GM23338 (cell line): ENCODE results near the gene SPI1. TPM values are rescaled to one million over a fixed set of nuclear protein-coding genes. Genes with fewer than 3 reads are reported as not detected.

Experiments used
- ATAC-seq: fragments of 200-7000 bp; cut with Tn5 transposase; 3 replicates; pipeline ENCODE4 v1.9.1; 2020
- DNase-seq: peaks from one replicate; pipeline ENCODE4 v3.0.0-alpha.2; 2015; ENCODE audit warnings: low spot score
- H2AFZ ChIP-seq: fragments of 200-600 bp; sonication (generic); 2 replicates; pipeline ENCODE4 v1.8.0; 2016; ENCODE audit warnings: antibody characterized with exemption, mild to moderate bottlenecking, moderate library complexity
- H3F3A ChIP-seq: fragments of 200-600 bp; sonication (generic); replicated peaks from 2 replicates; pipeline ENCODE4 v1.8.0; 2017; ENCODE audit warnings: antibody characterized with exemption, mixed run types, low read depth
- H3K27ac ChIP-seq: fragments of 200-600 bp; sonication (generic); 2 replicates; pipeline ENCODE4 v1.6.1; 2016; ENCODE audit warnings: low read depth
- H3K27me3 ChIP-seq: fragments of 200-600 bp; sonication (generic); 2 replicates; pipeline ENCODE4 v1.8.0; 2016; ENCODE audit warnings: mild to moderate bottlenecking, mixed run types, moderate library complexity; ENCODE audit not compliant: insufficient read depth
- H3K36me3 ChIP-seq: fragments of 200-600 bp; sonication (generic); 2 replicates; pipeline ENCODE4 v1.8.0; 2016; ENCODE audit warnings: mild to moderate bottlenecking; ENCODE audit not compliant: insufficient read depth
- H3K4me1 ChIP-seq: fragments of 200-600 bp; sonication (generic); 2 replicates; pipeline ENCODE4 v1.8.0; 2016; ENCODE audit warnings: mild to moderate bottlenecking, moderate library complexity; ENCODE audit not compliant: insufficient read depth
- H3K4me2 ChIP-seq: fragments of 200-600 bp; sonication (generic); 2 replicates; pipeline ENCODE4 v1.7.1; 2017; ENCODE audit warnings: mixed run types
- H3K4me3 ChIP-seq: fragments of 200-600 bp; sonication (generic); 2 replicates; pipeline ENCODE4 v1.6.1; 2016; ENCODE audit warnings: mixed run types
- H3K79me2 ChIP-seq: fragments of 200-600 bp; sonication (generic); replicated peaks from 2 replicates; pipeline ENCODE4 v1.8.0; 2017; ENCODE audit warnings: mild to moderate bottlenecking; ENCODE audit not compliant: insufficient read depth
- H3K9me2 ChIP-seq: fragments of 200-600 bp; sonication (generic); 2 replicates; pipeline ENCODE4 v1.8.0; 2017; ENCODE audit not compliant: insufficient read depth
- H4K20me1 ChIP-seq: fragments of 200-600 bp; sonication (generic); replicated peaks from 2 replicates; pipeline ENCODE4 v1.8.0; 2017; ENCODE audit warnings: mild to moderate bottlenecking; ENCODE audit not compliant: insufficient read depth
- H3K27ac Mint-ChIP-seq: 2 replicates; pipeline ENCODE4 v1.8.0; 2020; ENCODE audit warnings: inconsistent platforms, mild to moderate bottlenecking, moderate library complexity, mixed read lengths
- H3K27me3 Mint-ChIP-seq: 3 replicates; pipeline ENCODE4 v1.8.0; 2022; ENCODE audit warnings: low read depth, mild to moderate bottlenecking, moderate library complexity, mixed read lengths, inconsistent platforms; ENCODE audit not compliant: insufficient read depth, poor library complexity
- H3K36me3 Mint-ChIP-seq: 3 replicates; pipeline ENCODE4 v1.8.0; 2021; ENCODE audit warnings: low read depth, mild to moderate bottlenecking, inconsistent platforms, moderate library complexity, mixed read lengths
- H3K4me1 Mint-ChIP-seq: 3 replicates; pipeline ENCODE4 v1.8.0; 2020; ENCODE audit warnings: mild to moderate bottlenecking, inconsistent platforms, mixed read lengths
- H3K4me3 Mint-ChIP-seq: 3 replicates; pipeline ENCODE4 v1.8.0; 2021; ENCODE audit warnings: moderate library complexity, mild to moderate bottlenecking, inconsistent platforms, mixed read lengths
- H3K9me3 Mint-ChIP-seq: 3 replicates; pipeline ENCODE4 v1.8.0; 2020; ENCODE audit warnings: moderate library complexity, mild to moderate bottlenecking, inconsistent platforms, mixed read lengths
- CREB1 ChIP-seq: fragments of 250-450 bp; sonication (Bioruptor Pico); IDR thresholded peaks from 2 replicates; pipeline ENCODE4 v1.5.0; 2020; ENCODE audit warnings: low read depth, mild to moderate bottlenecking, moderate library complexity
- CTCF ChIP-seq, 2 experiments: fragments of 200-600 bp in 1 of 2; sonication (generic) in 1 of 2; conservative IDR thresholded peaks; 2 replicates each; pipeline versions ENCODE4 v1.5.1 to v1.6.1; 2016 to 2017; ENCODE audit warnings: antibody characterized with exemption in 2 of 2, low read depth in 2 of 2, mild to moderate bottlenecking in 2 of 2, moderate library complexity in 1 of 2
- ETS1 ChIP-seq: IDR thresholded peaks from 2 replicates; pipeline ENCODE4 v1.6.1; 2016; ENCODE audit warnings: antibody characterized with exemption
- EZH2 ChIP-seq: fragments of 200-600 bp; sonication (generic); IDR thresholded peaks from one replicate; pipeline ENCODE4 v1.8.0; 2017; ENCODE audit warnings: antibody characterized with exemption, mild to moderate bottlenecking, low read depth; ENCODE audit not compliant: unreplicated experiment
- EZH2phosphoT487 ChIP-seq: fragments of 200-600 bp; sonication (generic); IDR thresholded peaks from one replicate; pipeline ENCODE4 v1.8.1; 2018; ENCODE audit warnings: antibody characterized with exemption; ENCODE audit not compliant: unreplicated experiment
- JUNB ChIP-seq: IDR thresholded peaks from one replicate; pipeline ENCODE4 v1.6.1; 2016; ENCODE audit warnings: antibody characterized with exemption; ENCODE audit not compliant: unreplicated experiment
- NANOG ChIP-seq: IDR thresholded peaks from 2 replicates; pipeline ENCODE4 v1.6.1; 2016; ENCODE audit warnings: antibody characterized with exemption, borderline replicate concordance
- REST ChIP-seq: IDR thresholded peaks from one replicate; pipeline ENCODE4 v1.6.1; 2018; ENCODE audit warnings: antibody characterized with exemption; ENCODE audit not compliant: unreplicated experiment
- STAT1 ChIP-seq: IDR thresholded peaks from one replicate; pipeline ENCODE4 v1.6.1; 2016; ENCODE audit warnings: antibody characterized with exemption; ENCODE audit not compliant: unreplicated experiment
- ZNF114 ChIP-seq: fragments of 250-450 bp; sonication (Bioruptor Pico); IDR thresholded peaks from 2 replicates; pipeline ENCODE4 v1.5.0; 2020; ENCODE audit warnings: mild to moderate bottlenecking, moderate library complexity
- polyA plus RNA-seq: library from polyadenylated mRNA; unstranded; fragments of >200 nt; fragmentation: Nextera tagmentation; extraction: Ambion mirVana; gene quantifications from 2 replicates; pipeline ENCODE4 v1.2.1, GENCODE V29; 2016
- total RNA-seq: library from RNA; depleted of rRNA; stranded (reverse); fragments of >200 nt; shearing (Covaris generic); gene quantifications from 2 replicates; pipeline ENCODE4 v1.2.3, GENCODE V29; 2014

Gene SPI1
- total and polyA plus RNA-seq, 2 experiments from 2014 or later, result 0.23 TPM; not detected in 1

- no peak for DNase-seq
- Histone ChIP-seq H3F3A (peaks cover 10% of the 10 kb centered on the region), H3K4me2 (no peak overlapping the region), H3K27ac (no peak overlapping the region), H4K20me1 (no peaks in the 10 kb centered on the region), H3K4me1 (peaks cover 7% of the 10 kb centered on the region; the same call in 1 of the 2 replicates), H3K27me3 (no peaks in the 10 kb centered on the region), H2AFZ (peak overlapping the region; percentile 74), H3K4me3 (no peak overlapping the region), H3K9me2 (no peaks in the 10 kb centered on the region), H3K79me2 (no peaks in the 10 kb centered on the region), H3K36me3 (no peaks in the 10 kb centered on the region)
- TF ChIP-seq JUNB (no peak), ZNF114 (CRISPR knock-in tag) (no peak), CREB1 (CRISPR knock-in tag) (no peak), REST (no peak), CTCF (conservative IDR thresholded peaks at IDR 0.05; ENCODE audit: low read depth in 2 of 2) (no peak), NANOG (no peak), STAT1 (no peak), EZH2 (no peak), ETS1 (no peak), EZH2phosphoT487 (no peak)
- Mint-ChIP-seq H3K27me3 (peaks cover 19% of the 10 kb centered on the region), H3K27ac (peak overlapping the region; percentile 71), H3K9me3 (no peaks in the 10 kb centered on the region; the same call in 2 of the 3 replicates), H3K4me1 (peaks cover 8% of the 10 kb centered on the region), H3K4me3 (no peak overlapping the region), H3K36me3 (no peaks in the 10 kb centered on the region; the same call in 2 of the 3 replicates)
- no peak for ATAC-seq
Observed at GRCh38 chr11:47351156-47352126, 26.9 kb downstream of the SPI1 start.
